NB4 (cell line): Measurements from ENCODE around the gene PIP4K2A.
A peak's percentile ranks its signal among the peaks of the same experiment; 100 is the strongest.

Experiments
- DNase-seq: peaks from one replicate; pipeline ENCODE4 v3.0.0; 2010; ENCODE audit warnings: low read depth
- H3K4me3 ChIP-seq: one replicate; pipeline ENCODE4 v1.5.1; 2011; ENCODE audit warnings: mild to moderate bottlenecking, low read depth, low read length, moderate library complexity
- CTCF ChIP-seq: IDR thresholded peaks from one replicate; pipeline ENCODE4 v1.5.1; 2012; ENCODE audit warnings: low read depth, low read length
- MAX ChIP-seq: IDR thresholded peaks from 2 replicates; pipeline ENCODE4 v1.6.1; 2011; ENCODE audit warnings: low read depth, low read length
- MYC ChIP-seq: IDR thresholded peaks from 2 replicates; pipeline ENCODE4 v1.6.1; 2011; ENCODE audit warnings: low read depth, low read length
- POLR2A ChIP-seq: IDR thresholded peaks from 2 replicates; pipeline ENCODE4 v1.6.1; 2011; ENCODE audit warnings: mild to moderate bottlenecking; ENCODE audit not compliant: insufficient read length; ENCODE audit errors: extremely low read depth

The PIP4K2A gene

DNA sequence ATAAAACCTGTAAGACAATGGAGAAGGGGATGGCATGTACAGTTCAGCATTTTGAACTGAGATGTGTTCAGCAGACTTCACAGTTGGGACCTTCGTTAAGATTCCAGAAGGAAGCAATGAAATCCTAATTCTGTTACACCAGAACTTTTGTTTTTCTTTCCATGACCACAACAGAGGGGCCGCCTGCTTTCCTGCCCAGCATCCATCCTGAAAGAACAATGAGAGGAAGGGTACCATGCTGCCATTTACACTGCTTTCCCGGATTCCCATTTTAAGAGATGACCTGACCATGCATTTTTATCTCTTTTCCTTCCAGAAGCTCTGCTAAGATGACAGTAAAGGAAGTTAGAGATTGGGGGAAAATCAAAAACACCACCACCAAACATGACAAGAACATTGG is 92.7 kb downstream of the PIP4K2A start:
- DNase-seq = no peak
- H3K4me3 ChIP-seq = no peak overlapping the region
- no peak for TF ChIP-seq CTCF
- no peak for TF ChIP-seq POLR2A
- no peak for TF ChIP-seq MYC

DNA sequence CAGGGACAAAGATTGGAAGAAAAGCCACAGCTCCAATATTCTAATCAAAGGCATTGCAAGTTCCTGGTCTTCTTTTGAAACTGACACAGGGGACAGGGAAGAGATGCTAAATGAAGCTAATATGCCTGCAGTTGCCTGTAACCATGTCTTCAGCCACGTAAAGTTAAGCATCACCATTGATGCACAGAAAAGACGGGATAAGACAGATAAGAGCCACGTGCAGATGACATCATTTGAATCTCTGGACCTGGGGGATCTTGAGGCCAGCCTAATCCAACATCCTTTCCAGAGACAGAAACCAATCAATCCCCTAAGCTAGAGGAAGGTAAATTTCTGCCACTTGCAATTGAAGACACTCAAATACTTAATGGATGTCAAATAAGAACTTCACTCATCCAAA is 93.4 kb downstream of the PIP4K2A start:
- no peak for TF ChIP-seq MAX
- no peak for TF ChIP-seq POLR2A
- no peak for TF ChIP-seq CTCF
- TF ChIP-seq MYC = no peak
- no peak overlapping the region for H3K4me3 ChIP-seq
- no peak for DNase-seq

DNA sequence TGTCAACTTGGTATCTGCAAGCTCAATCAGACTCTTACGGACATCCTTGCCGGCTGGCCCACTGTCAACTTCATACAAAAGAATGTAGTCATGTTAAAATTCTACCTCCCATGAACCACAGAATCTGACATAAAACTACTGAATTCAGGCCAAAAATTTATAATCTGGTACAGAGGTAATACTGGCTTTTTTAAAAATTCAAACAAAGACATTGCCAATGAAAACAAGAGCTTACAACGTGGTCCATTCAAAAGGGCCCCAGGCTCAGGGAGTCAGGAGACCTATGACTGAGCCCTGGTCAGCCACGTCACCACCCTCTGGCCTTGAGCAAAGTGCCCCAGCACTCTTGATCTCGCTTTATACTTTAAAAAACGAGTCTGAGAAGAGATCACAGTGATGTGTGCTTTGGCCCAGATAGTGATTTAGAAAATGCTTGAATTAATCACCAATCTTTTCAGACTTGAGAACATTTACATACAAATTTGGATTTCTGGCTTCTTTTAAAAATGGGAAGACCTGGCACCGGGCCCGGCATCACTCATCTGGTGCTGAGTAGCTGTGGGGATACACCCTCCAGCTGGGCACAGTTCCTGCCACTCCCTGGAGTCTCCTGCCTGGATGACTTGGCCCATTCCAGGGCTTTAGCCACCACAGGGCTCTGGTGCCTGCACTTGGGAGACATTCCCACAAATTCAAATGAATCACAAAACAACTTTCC is 94.1 kb downstream of the PIP4K2A start:
- H3K4me3 ChIP-seq = no peak overlapping the region
- TF ChIP-seq CTCF = no peak
- TF ChIP-seq POLR2A = no peak
- TF ChIP-seq MAX = no peak
- TF ChIP-seq MYC = no peak
- no peak for DNase-seq

DNA sequence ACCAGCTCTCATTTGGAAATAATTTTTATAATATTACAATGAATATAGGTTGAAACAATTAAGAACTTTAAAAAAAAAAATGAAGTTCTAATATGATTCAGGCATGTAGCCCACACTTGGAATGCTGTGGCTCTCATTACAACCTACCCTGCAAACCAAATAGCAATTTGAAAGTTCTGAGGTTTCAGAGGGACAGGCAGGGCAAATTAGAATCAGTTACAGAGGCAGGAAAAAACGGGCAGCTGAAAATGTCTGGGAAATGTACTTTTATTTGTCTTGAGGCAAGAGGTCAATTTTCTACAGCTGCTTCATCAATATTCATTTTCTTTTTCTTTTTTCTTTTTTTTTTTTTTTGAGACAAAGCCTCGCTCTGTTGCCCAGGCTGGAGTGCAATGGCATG is 95.3 kb downstream of the PIP4K2A start:
- DNase-seq = no peak
- TF ChIP-seq POLR2A = no peak
- TF ChIP-seq MAX = no peak
- no peak for TF ChIP-seq CTCF
- no peak for TF ChIP-seq MYC
- H3K4me3 ChIP-seq = no peak overlapping the region

DNA sequence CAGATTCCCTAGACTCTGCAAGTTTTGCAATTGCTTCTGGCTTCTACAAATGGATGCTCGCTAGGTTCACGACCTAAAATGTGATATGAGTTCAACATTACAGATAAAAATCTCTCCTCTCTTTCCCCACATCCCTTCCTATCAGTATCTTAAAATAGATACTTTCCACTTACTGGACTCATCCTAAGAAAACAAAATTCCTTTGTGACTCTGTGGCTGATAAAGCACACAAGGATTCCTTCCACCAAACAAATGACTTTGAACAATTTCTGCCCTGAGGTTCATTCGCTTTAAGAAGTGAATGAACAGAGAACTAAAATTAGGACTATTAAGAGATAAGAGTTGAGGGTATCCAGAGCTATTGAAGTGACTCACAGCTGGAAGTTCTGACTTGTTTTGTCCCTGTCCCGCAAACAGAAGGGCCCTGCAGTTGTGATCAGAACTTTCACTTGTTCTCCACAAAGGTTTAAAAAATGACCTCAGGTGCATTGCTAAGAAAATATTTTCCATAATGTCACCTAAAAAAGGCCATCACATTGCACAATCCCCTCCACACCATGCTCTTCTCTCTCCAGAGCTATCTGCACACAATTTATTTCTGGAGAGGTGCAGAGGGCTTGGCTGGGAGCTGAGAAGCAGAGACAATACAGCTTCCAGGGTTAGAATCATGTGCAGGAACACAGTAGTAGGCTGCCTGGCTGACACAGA is 96.1 kb downstream of the PIP4K2A start:
- DNase-seq = peak; percentile 28
- TF ChIP-seq POLR2A (no peak), CTCF (no peak), MAX (no peak), MYC (no peak)
- no peak overlapping the region for H3K4me3 ChIP-seq
